Stomach (tissue), 9 donors: ENCODE measurements around the gene FAM219A. TPM values are rescaled to one million over a fixed set of nuclear protein-coding genes. Genes with fewer than 3 reads are reported as not detected.

ENCODE experiments used
- DNase-seq, 2 donors: peaks; one replicate each; pipeline versions ENCODE4 v3.0.0 to v3.0.0-alpha.2; 2013 to 2019
- H3K27ac ChIP-seq, 5 donors: fragments of 200-600 bp in 4 of 5; sonication (generic) in 4 of 5; one replicate each; pipeline ENCODE4 v1.5.1; 2013 to 2019; ENCODE audit warnings: mild to moderate bottlenecking in 1 of 5, moderate library complexity in 1 of 5
- H3K27me3 ChIP-seq, 3 donors: fragments of 200-600 bp; sonication (generic); one replicate each; pipeline ENCODE4 v1.5.1; 2017 to 2019; ENCODE audit warnings: mixed run types in 1 of 3
- H3K36me3 ChIP-seq, 4 donors: fragments of 200-600 bp; sonication (generic); 1 replicate in 3 of 4; 2 replicates in 1 of 4; pipeline ENCODE4 v1.5.1; 2016 to 2019
- H3K4me1 ChIP-seq, 4 donors: fragments of 200-600 bp; sonication (generic); one replicate each; pipeline ENCODE4 v1.5.1; 2016 to 2019
- H3K4me3 ChIP-seq, 4 donors: fragments of 200-600 bp; sonication (generic) in 3 of 4; one replicate each; pipeline ENCODE4 v1.5.1; 2016 to 2019; ENCODE audit warnings: mild to moderate bottlenecking in 1 of 4
- H3K9me3 ChIP-seq, 4 donors: fragments of 200-600 bp; sonication (generic); one replicate each; pipeline ENCODE4 v1.5.1; 2016 to 2019
- CTCF ChIP-seq, 7 experiments: fragments of 450-650 bp in 4 of 7; fragments of 200-600 bp in 3 of 7; sonication (generic) in 3 of 7; IDR thresholded peaks; one replicate each; pipeline ENCODE4 v1.5.1; 2016 to 2019; ENCODE audit warnings: antibody characterized with exemption in 7 of 7, control low read depth in 2 of 7, mild to moderate bottlenecking in 1 of 7
- EP300 ChIP-seq: sonication (generic); formaldehyde crosslinking; IDR thresholded peaks from one replicate; pipeline ENCODE4 v1.6.1; 2017; ENCODE audit warnings: antibody characterized with exemption
- POLR2A ChIP-seq, 4 donors: fragments of 450-650 bp; IDR thresholded peaks; one replicate each; pipeline ENCODE4 v1.6.1; 2016; ENCODE audit warnings: antibody characterized with exemption in 4 of 4, control low read depth in 2 of 4, mild to moderate bottlenecking in 1 of 4, moderate library complexity in 1 of 4
- POLR2AphosphoS5 ChIP-seq, 3 donors: sonication (generic); formaldehyde crosslinking; IDR thresholded peaks; one replicate each; pipeline ENCODE4 v1.6.1; 2016; ENCODE audit warnings: antibody characterized with exemption in 3 of 3
- WGBS, 5 donors: extraction: QIAGEN DNeasy Blood & Tissue Kit in 3 of 5; methylation state at CpG; one replicate each; pipeline versions ENCODE4 v1.1.5 to v1.1.7; 2013 to 2018; 5-methylcytosine and 5-hydroxymethylcytosine counted together
- intact Hi-C: fragments of 100-400 bp; cut with DNase I; formaldehyde crosslinking; loops from one replicate; pipeline ENCODE4 v1.15.1; 2023; ENCODE audit warnings: low total_unique reads
- polyA plus RNA-seq, 3 donors: library from polyadenylated mRNA; stranded (reverse); fragments of 200-250 nt; gene quantifications; one replicate each; pipeline ENCODE4 v1.2.3, GENCODE V29; 2013
- total RNA-seq, 5 donors: library from RNA; depleted of rRNA; stranded (reverse); fragments of >200 nt; gene quantifications; one replicate each; pipeline versions ENCODE4 v1.1.0 to v1.2.3, GENCODE V29; 2014 to 2016
- donor health status: healthy with polysubstance abuse.
- donor health status: Bipolar disorder and iron deficiency.
- donor health status: healthy.

Gene FAM219A
- total and polyA plus RNA-seq, 8 donors = 2.3 to 12.1 (median 6.9) TPM

- no peak overlapping the region for H3K4me3 ChIP-seq
- WGBS, 5 donors = 70 to 81% (median 77%) methylated on average over 1 of the region's 1 CpG
- H3K27ac ChIP-seq = no peak overlapping the region
- no peak for DNase-seq
- H3K27me3 ChIP-seq = peaks cover 0 to 4% (median 0%) of the 10 kb centered on the region in 3 donors
- H3K36me3 ChIP-seq = no peaks in the 10 kb centered on the region
- H3K9me3 ChIP-seq = no peaks in the 10 kb centered on the region
- no peaks in the 10 kb centered on the region for H3K4me1 ChIP-seq
- intact Hi-C loops = no loop called here
- TF ChIP-seq CTCF (IDR thresholded peaks at IDR 0.05) = no peak
Observed at GRCh38 chr9:34477541-34477940, 19.2 kb upstream of the FAM219A start.

- TF ChIP-seq EP300 = no peak
- no peak for TF ChIP-seq POLR2AphosphoS5 (IDR thresholded peaks at IDR 0.05)
- no peak for TF ChIP-seq CTCF (IDR thresholded peaks at IDR 0.05)
- no peak for TF ChIP-seq POLR2A (IDR thresholded peaks at IDR 0.05)
- 43 to 64% (median 51%) methylated on average over 3 of the region's 3 CpGs for WGBS, 5 donors
- intact Hi-C loops = no loop called here
- H3K27ac ChIP-seq = no peak overlapping the region
- H3K9me3 ChIP-seq = no peaks in the 10 kb centered on the region
- DNase-seq = no peak
- H3K4me3 ChIP-seq = no peak overlapping the region
- H3K27me3 ChIP-seq = peaks cover 0 to 4% (median 0%) of the 10 kb centered on the region in 3 donors
- H3K36me3 ChIP-seq = no peaks in the 10 kb centered on the region
- no peaks in the 10 kb centered on the region for H3K4me1 ChIP-seq
Observed at GRCh38 chr9:34475097-34475496, 16.7 kb upstream of the FAM219A start.

- TF ChIP-seq POLR2AphosphoS5 (IDR thresholded peaks at IDR 0.05) (no peak), POLR2A (IDR thresholded peaks at IDR 0.05) (no peak), CTCF (IDR thresholded peaks at IDR 0.05) (no peak), EP300 (no peak)
- Histone ChIP-seq H3K9me3 (no peaks in the 10 kb centered on the region), H3K27ac (no peak overlapping the region), H3K27me3 (no peaks in the 10 kb centered on the region), H3K4me3 (no peak overlapping the region), H3K36me3 (no peaks in the 10 kb centered on the region), H3K4me1 (no peaks in the 10 kb centered on the region)
- no peak for DNase-seq
- intact Hi-C loops = no loop called here
- 10 to 60% (median 14%) methylated on average over 1 of the region's 1 CpG for WGBS, 5 donors
Observed at GRCh38 chr9:34465468-34465867, 7.1 kb upstream of the FAM219A start.

GRCh38 chr9:34464571-34464970 lies 6.2 kb upstream of the FAM219A start:
- Histone ChIP-seq H3K9me3 (no peaks in the 10 kb centered on the region), H3K36me3 (no peaks in the 10 kb centered on the region), H3K27me3 (no peaks in the 10 kb centered on the region), H3K27ac (no peak overlapping the region), H3K4me1 (no peaks in the 10 kb centered on the region), H3K4me3 (no peak overlapping the region)
- no peak for DNase-seq
- no peak for TF ChIP-seq POLR2A (IDR thresholded peaks at IDR 0.05)
- no peak for TF ChIP-seq CTCF (IDR thresholded peaks at IDR 0.05)
- no peak for TF ChIP-seq POLR2AphosphoS5 (IDR thresholded peaks at IDR 0.05)
- no peak for TF ChIP-seq EP300
- 69 to 86% (median 79%) methylated on average over 2 of the region's 2 CpGs for WGBS, 5 donors
- intact Hi-C loops = no loop called here

GRCh38 chr9:34463901-34464232 lies 5.5 kb upstream of the FAM219A start:
- Histone ChIP-seq H3K27ac (no peak overlapping the region), H3K27me3 (no peaks in the 10 kb centered on the region), H3K9me3 (no peaks in the 10 kb centered on the region), H3K4me1 (peaks cover 0 to 3% (median 2%) of the 10 kb centered on the region in 4 donors), H3K4me3 (no peak overlapping the region), H3K36me3 (no peaks in the 10 kb centered on the region)
- TF ChIP-seq CTCF (IDR thresholded peaks at IDR 0.05) (no peak), POLR2AphosphoS5 (IDR thresholded peaks at IDR 0.05) (no peak), EP300 (no peak)
- DNase-seq = no peak
- intact Hi-C loops = no loop called here
- WGBS, 5 donors = 66 to 87% (median 73%) methylated on average over 2 of the region's 2 CpGs
